ENCODE data around the gene FAM186B.

The FAM186B gene

GRCh38 chr12:49643135-49643534, 37.7 kb upstream of the FAM186B start:
- no peak overlapping the region for H3K9ac ChIP-seq (ENCODE audit: low read depth, low read length)
- no peak overlapping the region for H2AFZ ChIP-seq (ENCODE audit: low read depth, low read length)
- H3K9me3 ChIP-seq (ENCODE audit: insufficient read depth, low read length, severe bottlenecking), result no peaks in the 10 kb centered on the region

DNA sequence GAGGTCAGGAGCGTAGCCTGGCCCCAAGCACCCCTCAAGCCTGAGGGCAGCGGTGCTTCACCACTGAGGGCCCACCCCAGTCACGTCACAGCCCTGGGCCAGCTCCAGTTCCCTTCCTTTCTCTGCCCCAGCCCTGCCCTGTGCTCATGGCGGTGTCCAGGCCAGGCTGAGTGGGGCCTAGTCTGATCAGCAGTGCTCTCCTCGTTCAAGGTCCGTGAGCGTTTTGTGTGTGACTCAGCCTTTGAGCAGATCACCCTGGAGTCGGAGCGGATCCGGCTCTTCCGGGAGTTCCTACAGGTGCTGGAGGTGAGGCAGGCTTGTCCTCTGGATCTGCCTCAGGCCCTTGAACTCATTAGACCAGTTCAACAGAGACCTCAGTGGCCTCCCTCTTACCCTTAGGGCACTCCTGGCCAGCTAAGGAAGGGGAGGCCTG, 36.9 kb upstream of the FAM186B start:
- Histone ChIP-seq H3K27me3 (ENCODE audit: insufficient read depth, low read length, poor library complexity) (no peaks in the 10 kb centered on the region), H3K36me3 (ENCODE audit: insufficient read depth, low read length) (peaks cover 36% of the 10 kb centered on the region), H3K79me2 (ENCODE audit: insufficient read depth, low read length) (no peaks in the 10 kb centered on the region), H3K9me3 (ENCODE audit: insufficient read depth, low read length, severe bottlenecking) (no peaks in the 10 kb centered on the region), H3K9ac (ENCODE audit: low read depth, low read length) (no peak overlapping the region), H3K4me3 (ENCODE audit: low read depth in 1 of 2, low read length in 2 of 2) (no peak overlapping the region), H2AFZ (ENCODE audit: low read depth, low read length) (no peak overlapping the region), H4K20me1 (ENCODE audit: insufficient read depth, low read length) (no peaks in the 10 kb centered on the region), H3K4me1 (ENCODE audit: insufficient read depth, low read length) (peaks cover 6% of the 10 kb centered on the region), H3K27ac (ENCODE audit: low read length) (no peak overlapping the region), H3K4me2 (ENCODE audit: insufficient read depth, low read length) (no peak overlapping the region)
- TF ChIP-seq, protein P1, sequence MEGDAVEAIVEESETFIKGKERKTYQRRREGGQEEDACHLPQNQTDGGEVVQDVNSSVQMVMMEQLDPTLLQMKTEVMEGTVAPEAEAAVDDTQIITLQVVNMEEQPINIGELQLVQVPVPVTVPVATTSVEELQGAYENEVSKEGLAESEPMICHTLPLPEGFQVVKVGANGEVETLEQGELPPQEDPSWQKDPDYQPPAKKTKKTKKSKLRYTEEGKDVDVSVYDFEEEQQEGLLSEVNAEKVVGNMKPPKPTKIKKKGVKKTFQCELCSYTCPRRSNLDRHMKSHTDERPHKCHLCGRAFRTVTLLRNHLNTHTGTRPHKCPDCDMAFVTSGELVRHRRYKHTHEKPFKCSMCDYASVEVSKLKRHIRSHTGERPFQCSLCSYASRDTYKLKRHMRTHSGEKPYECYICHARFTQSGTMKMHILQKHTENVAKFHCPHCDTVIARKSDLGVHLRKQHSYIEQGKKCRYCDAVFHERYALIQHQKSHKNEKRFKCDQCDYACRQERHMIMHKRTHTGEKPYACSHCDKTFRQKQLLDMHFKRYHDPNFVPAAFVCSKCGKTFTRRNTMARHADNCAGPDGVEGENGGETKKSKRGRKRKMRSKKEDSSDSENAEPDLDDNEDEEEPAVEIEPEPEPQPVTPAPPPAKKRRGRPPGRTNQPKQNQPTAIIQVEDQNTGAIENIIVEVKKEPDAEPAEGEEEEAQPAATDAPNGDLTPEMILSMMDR (IDR thresholded peaks at IDR 0.05; ENCODE audit: borderline replicate concordance, extremely low read depth, low read length, poor library complexity, severe bottlenecking), result no peak
- no peak for TF ChIP-seq EZH2 (IDR thresholded peaks at IDR 0.05; ENCODE audit: borderline replicate concordance, low read depth, low read length, severe bottlenecking)
- no peak for DNase-seq
- ATAC-seq (ENCODE audit: insufficient read depth, low read depth), result no peak

More at GRCh38 chr12:49643135-49643534, 37.7 kb upstream of the FAM186B start:
- ATAC-seq (ENCODE audit: insufficient read depth, low read depth) (no peak), DNase-seq (no peak)
- no peak for TF ChIP-seq EZH2 (IDR thresholded peaks at IDR 0.05; ENCODE audit: borderline replicate concordance, low read depth, low read length, severe bottlenecking)
- TF ChIP-seq, protein P1 (IDR thresholded peaks at IDR 0.05; ENCODE audit: borderline replicate concordance, extremely low read depth, low read length, poor library complexity, severe bottlenecking), result no peak
- Histone ChIP-seq H3K79me2 (ENCODE audit: insufficient read depth, low read length) (no peaks in the 10 kb centered on the region), H3K27ac (ENCODE audit: low read length) (no peak overlapping the region), H3K4me1 (ENCODE audit: insufficient read depth, low read length) (peaks cover 6% of the 10 kb centered on the region), H4K20me1 (ENCODE audit: insufficient read depth, low read length) (no peaks in the 10 kb centered on the region), H3K27me3 (ENCODE audit: insufficient read depth, low read length, poor library complexity) (no peaks in the 10 kb centered on the region), H3K4me2 (ENCODE audit: insufficient read depth, low read length) (no peak overlapping the region), H3K4me3 (ENCODE audit: low read depth in 1 of 2, low read length in 2 of 2) (no peak overlapping the region), H3K36me3 (ENCODE audit: insufficient read depth, low read length) (peaks cover 42% of the 10 kb centered on the region)

- Histone ChIP-seq H3K9me3 (ENCODE audit: insufficient read depth, low read length, severe bottlenecking) (no peaks in the 10 kb centered on the region), H3K27ac (ENCODE audit: low read length) (no peak overlapping the region), H2AFZ (ENCODE audit: low read depth, low read length) (no peak overlapping the region), H3K4me3 (ENCODE audit: low read depth in 1 of 2, low read length in 2 of 2) (no peak overlapping the region), H3K36me3 (ENCODE audit: insufficient read depth, low read length) (peaks cover 32% of the 10 kb centered on the region), H3K4me1 (ENCODE audit: insufficient read depth, low read length) (peaks cover 11% of the 10 kb centered on the region), H3K4me2 (ENCODE audit: insufficient read depth, low read length) (no peak overlapping the region), H3K79me2 (ENCODE audit: insufficient read depth, low read length) (no peaks in the 10 kb centered on the region), H4K20me1 (ENCODE audit: insufficient read depth, low read length) (no peaks in the 10 kb centered on the region), H3K9ac (ENCODE audit: low read depth, low read length) (no peak overlapping the region), H3K27me3 (ENCODE audit: insufficient read depth, low read length, poor library complexity) (no peaks in the 10 kb centered on the region)
- TF ChIP-seq, protein P1 (IDR thresholded peaks at IDR 0.05; ENCODE audit: borderline replicate concordance, extremely low read depth, low read length, poor library complexity, severe bottlenecking), result no peak
- no peak for TF ChIP-seq EZH2 (IDR thresholded peaks at IDR 0.05; ENCODE audit: borderline replicate concordance, low read depth, low read length, severe bottlenecking)
- ATAC-seq (ENCODE audit: insufficient read depth, low read depth) (no peak), DNase-seq (no peak)
Observed at GRCh38 chr12:49641748-49642369, 36.4 kb upstream of the FAM186B start.
